ENCODE results near the gene ABLIM1.

DNA sequence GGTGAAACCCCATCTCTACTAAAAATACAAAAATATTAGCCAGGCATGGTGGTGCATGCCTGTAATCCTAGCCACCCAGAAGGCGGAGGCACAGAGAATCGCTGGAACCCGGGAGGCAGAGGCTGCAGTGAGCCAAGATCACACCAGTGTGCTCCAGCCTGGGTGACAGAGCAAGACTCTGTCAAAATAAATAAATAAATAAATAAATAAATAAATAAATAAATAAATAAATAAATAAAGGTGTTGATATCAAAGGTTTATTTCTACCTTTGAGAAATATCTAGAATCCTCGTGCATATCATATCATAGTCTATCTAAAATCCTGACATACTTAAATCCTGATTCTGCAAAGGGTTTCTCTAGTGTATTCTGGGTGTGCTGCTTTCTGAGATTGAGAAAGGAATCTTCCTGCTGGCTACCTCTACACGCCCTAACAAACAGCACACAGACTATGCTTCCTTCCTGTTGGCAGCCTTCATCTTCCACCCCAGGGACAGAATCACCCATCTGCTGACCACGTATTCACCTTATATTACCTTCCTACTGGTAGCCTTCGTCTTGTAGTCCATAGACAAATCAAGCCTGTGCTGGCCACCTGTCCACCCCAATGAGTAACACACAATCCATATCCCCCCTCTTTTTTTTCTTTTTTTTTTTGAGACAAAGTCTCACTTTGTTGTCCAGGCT, 8.7 kb downstream of the ABLIM1 start:
- TF ChIP-seq SCMH1 (CRISPR knock-in tag; IDR thresholded peaks at IDR 0.05; ENCODE audit: borderline replicate concordance) (no peak), KLF16 (CRISPR knock-in tag; IDR thresholded peaks at IDR 0.05) (no peak), FOXJ3 (CRISPR knock-in tag; IDR thresholded peaks at IDR 0.05; ENCODE audit: borderline replicate concordance) (no peak), POLR2AphosphoS5 (IDR thresholded peaks at IDR 0.05; ENCODE audit: low read depth, low read length) (no peak), POLR2A (IDR thresholded peaks at IDR 0.05; ENCODE audit: insufficient read depth in 1 of 2, low read depth in 2 of 2, low read length in 2 of 2) (no peak), PHF20 (CRISPR knock-in tag; IDR thresholded peaks at IDR 0.05) (no peak), SMC3 (IDR thresholded peaks at IDR 0.05; ENCODE audit: low read length) (no peak), ZNF350 (CRISPR knock-in tag; IDR thresholded peaks at IDR 0.05; ENCODE audit: borderline replicate concordance, low read depth) (no peak)
- TF ChIP-seq, protein P1, sequence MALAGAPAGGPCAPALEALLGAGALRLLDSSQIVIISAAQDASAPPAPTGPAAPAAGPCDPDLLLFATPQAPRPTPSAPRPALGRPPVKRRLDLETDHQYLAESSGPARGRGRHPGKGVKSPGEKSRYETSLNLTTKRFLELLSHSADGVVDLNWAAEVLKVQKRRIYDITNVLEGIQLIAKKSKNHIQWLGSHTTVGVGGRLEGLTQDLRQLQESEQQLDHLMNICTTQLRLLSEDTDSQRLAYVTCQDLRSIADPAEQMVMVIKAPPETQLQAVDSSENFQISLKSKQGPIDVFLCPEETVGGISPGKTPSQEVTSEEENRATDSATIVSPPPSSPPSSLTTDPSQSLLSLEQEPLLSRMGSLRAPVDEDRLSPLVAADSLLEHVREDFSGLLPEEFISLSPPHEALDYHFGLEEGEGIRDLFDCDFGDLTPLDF (CRISPR knock-in tag; IDR thresholded peaks at IDR 0.05): no peak
- TF ChIP-seq, protein P2, sequence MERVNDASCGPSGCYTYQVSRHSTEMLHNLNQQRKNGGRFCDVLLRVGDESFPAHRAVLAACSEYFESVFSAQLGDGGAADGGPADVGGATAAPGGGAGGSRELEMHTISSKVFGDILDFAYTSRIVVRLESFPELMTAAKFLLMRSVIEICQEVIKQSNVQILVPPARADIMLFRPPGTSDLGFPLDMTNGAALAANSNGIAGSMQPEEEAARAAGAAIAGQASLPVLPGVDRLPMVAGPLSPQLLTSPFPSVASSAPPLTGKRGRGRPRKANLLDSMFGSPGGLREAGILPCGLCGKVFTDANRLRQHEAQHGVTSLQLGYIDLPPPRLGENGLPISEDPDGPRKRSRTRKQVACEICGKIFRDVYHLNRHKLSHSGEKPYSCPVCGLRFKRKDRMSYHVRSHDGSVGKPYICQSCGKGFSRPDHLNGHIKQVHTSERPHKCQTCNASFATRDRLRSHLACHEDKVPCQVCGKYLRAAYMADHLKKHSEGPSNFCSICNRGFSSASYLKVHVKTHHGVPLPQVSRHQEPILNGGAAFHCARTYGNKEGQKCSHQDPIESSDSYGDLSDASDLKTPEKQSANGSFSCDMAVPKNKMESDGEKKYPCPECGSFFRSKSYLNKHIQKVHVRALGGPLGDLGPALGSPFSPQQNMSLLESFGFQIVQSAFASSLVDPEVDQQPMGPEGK (CRISPR knock-in tag; IDR thresholded peaks at IDR 0.05): no peak
- TF ChIP-seq, protein P3, sequence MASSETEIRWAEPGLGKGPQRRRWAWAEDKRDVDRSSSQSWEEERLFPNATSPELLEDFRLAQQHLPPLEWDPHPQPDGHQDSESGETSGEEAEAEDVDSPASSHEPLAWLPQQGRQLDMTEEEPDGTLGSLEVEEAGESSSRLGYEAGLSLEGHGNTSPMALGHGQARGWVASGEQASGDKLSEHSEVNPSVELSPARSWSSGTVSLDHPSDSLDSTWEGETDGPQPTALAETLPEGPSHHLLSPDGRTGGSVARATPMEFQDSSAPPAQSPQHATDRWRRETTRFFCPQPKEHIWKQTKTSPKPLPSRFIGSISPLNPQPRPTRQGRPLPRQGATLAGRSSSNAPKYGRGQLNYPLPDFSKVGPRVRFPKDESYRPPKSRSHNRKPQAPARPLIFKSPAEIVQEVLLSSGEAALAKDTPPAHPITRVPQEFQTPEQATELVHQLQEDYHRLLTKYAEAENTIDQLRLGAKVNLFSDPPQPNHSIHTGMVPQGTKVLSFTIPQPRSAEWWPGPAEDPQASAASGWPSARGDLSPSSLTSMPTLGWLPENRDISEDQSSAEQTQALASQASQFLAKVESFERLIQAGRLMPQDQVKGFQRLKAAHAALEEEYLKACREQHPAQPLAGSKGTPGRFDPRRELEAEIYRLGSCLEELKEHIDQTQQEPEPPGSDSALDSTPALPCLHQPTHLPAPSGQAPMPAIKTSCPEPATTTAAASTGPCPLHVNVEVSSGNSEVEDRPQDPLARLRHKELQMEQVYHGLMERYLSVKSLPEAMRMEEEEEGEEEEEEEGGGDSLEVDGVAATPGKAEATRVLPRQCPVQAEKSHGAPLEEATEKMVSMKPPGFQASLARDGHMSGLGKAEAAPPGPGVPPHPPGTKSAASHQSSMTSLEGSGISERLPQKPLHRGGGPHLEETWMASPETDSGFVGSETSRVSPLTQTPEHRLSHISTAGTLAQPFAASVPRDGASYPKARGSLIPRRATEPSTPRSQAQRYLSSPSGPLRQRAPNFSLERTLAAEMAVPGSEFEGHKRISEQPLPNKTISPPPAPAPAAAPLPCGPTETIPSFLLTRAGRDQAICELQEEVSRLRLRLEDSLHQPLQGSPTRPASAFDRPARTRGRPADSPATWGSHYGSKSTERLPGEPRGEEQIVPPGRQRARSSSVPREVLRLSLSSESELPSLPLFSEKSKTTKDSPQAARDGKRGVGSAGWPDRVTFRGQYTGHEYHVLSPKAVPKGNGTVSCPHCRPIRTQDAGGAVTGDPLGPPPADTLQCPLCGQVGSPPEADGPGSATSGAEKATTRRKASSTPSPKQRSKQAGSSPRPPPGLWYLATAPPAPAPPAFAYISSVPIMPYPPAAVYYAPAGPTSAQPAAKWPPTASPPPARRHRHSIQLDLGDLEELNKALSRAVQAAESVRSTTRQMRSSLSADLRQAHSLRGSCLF (CRISPR knock-in tag; IDR thresholded peaks at IDR 0.05; ENCODE audit: borderline replicate concordance): no peak
- TF ChIP-seq, protein P4, sequence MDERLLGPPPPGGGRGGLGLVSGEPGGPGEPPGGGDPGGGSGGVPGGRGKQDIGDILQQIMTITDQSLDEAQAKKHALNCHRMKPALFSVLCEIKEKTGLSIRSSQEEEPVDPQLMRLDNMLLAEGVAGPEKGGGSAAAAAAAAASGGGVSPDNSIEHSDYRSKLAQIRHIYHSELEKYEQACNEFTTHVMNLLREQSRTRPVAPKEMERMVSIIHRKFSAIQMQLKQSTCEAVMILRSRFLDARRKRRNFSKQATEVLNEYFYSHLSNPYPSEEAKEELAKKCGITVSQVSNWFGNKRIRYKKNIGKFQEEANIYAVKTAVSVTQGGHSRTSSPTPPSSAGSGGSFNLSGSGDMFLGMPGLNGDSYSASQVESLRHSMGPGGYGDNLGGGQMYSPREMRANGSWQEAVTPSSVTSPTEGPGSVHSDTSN (CRISPR knock-in tag; IDR thresholded peaks at IDR 0.05): no peak

Measured in HepG2 (cell line).